ENCODE results near the gene BBX.

DNA sequence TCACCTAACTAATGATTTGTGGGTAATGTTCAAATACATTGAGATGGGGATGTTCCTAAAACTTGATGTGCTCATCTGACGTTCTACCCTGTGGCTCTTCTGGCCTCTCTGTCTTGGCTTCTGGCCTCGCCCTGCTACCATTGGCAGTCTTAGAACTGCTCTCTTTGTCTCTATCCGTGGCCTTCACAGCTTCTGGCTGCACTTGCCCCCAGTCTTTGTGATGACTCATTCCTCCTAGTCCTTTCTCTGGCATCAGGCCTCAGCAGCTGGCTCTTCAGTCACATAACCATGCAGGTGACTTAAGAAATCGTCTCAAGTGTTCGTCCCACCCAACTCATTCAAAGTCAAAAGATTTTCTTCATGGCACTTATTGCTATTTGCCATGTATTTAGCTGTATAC lies 188.1 kb downstream of the BBX start:
- TF ChIP-seq, protein P1, sequence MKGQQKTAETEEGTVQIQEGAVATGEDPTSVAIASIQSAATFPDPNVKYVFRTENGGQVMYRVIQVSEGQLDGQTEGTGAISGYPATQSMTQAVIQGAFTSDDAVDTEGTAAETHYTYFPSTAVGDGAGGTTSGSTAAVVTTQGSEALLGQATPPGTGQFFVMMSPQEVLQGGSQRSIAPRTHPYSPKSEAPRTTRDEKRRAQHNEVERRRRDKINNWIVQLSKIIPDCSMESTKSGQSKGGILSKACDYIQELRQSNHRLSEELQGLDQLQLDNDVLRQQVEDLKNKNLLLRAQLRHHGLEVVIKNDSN (IDR thresholded peaks at IDR 0.05) = no peak
- TF ChIP-seq ZBTB7A (IDR thresholded peaks at IDR 0.05; ENCODE audit: low read depth) (no peak), EP300 (IDR thresholded peaks at IDR 0.05; ENCODE audit: borderline replicate concordance) (no peak), RAD21 (IDR thresholded peaks at IDR 0.05; ENCODE audit: low read depth) (no peak)
